SU-DHL-6 (cell line): ENCODE results near the gene LCNL1.

ENCODE experiments used
- EZH2phosphoT487 ChIP-seq: fragments of 200-600 bp; sonication (generic), shearing (Covaris generic); conservative IDR thresholded peaks from 2 replicates; pipeline ENCODE4 v1.6.1; 2018; ENCODE audit warnings: mild to moderate bottlenecking, antibody characterized with exemption, low read length, moderate library complexity, mixed read lengths
- TF ChIP-seq, protein P1 (sequence below): fragments of 200-600 bp; sonication (generic); IDR thresholded peaks from one replicate; pipeline ENCODE4 v1.5.1; 2017; ENCODE audit warnings: antibody characterized with exemption, mild to moderate bottlenecking, low read length, moderate library complexity; ENCODE audit not compliant: insufficient read depth, poor library complexity, severe bottlenecking

GRCh38 chr9:137031904-137032640, 49.3 kb downstream of the LCNL1 start, which contains the start of gene FUT7:
- TF ChIP-seq, protein P1, sequence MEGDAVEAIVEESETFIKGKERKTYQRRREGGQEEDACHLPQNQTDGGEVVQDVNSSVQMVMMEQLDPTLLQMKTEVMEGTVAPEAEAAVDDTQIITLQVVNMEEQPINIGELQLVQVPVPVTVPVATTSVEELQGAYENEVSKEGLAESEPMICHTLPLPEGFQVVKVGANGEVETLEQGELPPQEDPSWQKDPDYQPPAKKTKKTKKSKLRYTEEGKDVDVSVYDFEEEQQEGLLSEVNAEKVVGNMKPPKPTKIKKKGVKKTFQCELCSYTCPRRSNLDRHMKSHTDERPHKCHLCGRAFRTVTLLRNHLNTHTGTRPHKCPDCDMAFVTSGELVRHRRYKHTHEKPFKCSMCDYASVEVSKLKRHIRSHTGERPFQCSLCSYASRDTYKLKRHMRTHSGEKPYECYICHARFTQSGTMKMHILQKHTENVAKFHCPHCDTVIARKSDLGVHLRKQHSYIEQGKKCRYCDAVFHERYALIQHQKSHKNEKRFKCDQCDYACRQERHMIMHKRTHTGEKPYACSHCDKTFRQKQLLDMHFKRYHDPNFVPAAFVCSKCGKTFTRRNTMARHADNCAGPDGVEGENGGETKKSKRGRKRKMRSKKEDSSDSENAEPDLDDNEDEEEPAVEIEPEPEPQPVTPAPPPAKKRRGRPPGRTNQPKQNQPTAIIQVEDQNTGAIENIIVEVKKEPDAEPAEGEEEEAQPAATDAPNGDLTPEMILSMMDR = no peak
- no peak for TF ChIP-seq EZH2phosphoT487
